ENCODE results near the gene CCDC191.

The CCDC191 gene

GRCh38 chr3:114081037-114081436 lies 24.7 kb upstream of the CCDC191 start:
- Histone ChIP-seq H3K9me3 (ENCODE audit: insufficient read depth, low read length) (no peaks in the 10 kb centered on the region), H3K27ac (ENCODE audit: low read depth, low read length) (no peak overlapping the region), H3K36me3 (ENCODE audit: low read length) (peaks cover 55% of the 10 kb centered on the region), H3K4me3 (ENCODE audit: insufficient read depth, low read length, poor library complexity, severe bottlenecking) (no peak overlapping the region), H3K4me2 (ENCODE audit: low read depth, low read length, poor library complexity, severe bottlenecking) (no peak overlapping the region), H2AFZ (ENCODE audit: low read depth, low read length, severe bottlenecking) (no peak overlapping the region), H3K79me2 (ENCODE audit: insufficient read depth, low read length) (no peaks in the 10 kb centered on the region), H3F3A (ENCODE audit: insufficient read depth) (no peaks in the 10 kb centered on the region), H3K27me3 (ENCODE audit: low read length) (no peaks in the 10 kb centered on the region), H3K9me2 (replicated peaks; ENCODE audit: insufficient read depth, low read length) (no peaks in the 10 kb centered on the region), H4K20me1 (ENCODE audit: low read depth, low read length) (no peaks in the 10 kb centered on the region), H3K9ac (ENCODE audit: low read length) (no peak overlapping the region)
- TF ChIP-seq CTCF (IDR thresholded peaks at IDR 0.05; ENCODE audit: insufficient read depth, low read length, poor library complexity, severe bottlenecking) = no peak
- no peak for TF ChIP-seq EZH2phosphoT487 (conservative IDR thresholded peaks at IDR 0.05; ENCODE audit: low read length)

GRCh38 chr3:114080201-114080600 lies 23.9 kb upstream of the CCDC191 start:
- peaks cover 48% of the 10 kb centered on the region for H3K36me3 ChIP-seq (ENCODE audit: low read length)
- H3K9ac ChIP-seq (ENCODE audit: low read length) = no peak overlapping the region

GRCh38 chr3:114079761-114080160 lies 23.4 kb upstream of the CCDC191 start:
- no peaks in the 10 kb centered on the region for H3F3A ChIP-seq (ENCODE audit: insufficient read depth)
- H3K9ac ChIP-seq (ENCODE audit: low read length) = no peak overlapping the region
- H3K79me2 ChIP-seq (ENCODE audit: insufficient read depth, low read length) = no peaks in the 10 kb centered on the region
- TF ChIP-seq EZH2phosphoT487 (conservative IDR thresholded peaks at IDR 0.05; ENCODE audit: low read length) = no peak
- TF ChIP-seq CTCF (IDR thresholded peaks at IDR 0.05; ENCODE audit: insufficient read depth, low read length, poor library complexity, severe bottlenecking) = no peak
- no peak overlapping the region for H2AFZ ChIP-seq (ENCODE audit: low read depth, low read length, severe bottlenecking)
- peaks cover 48% of the 10 kb centered on the region for H3K36me3 ChIP-seq (ENCODE audit: low read length)
- no peaks in the 10 kb centered on the region for H3K9me3 ChIP-seq (ENCODE audit: insufficient read depth, low read length)
- H3K4me2 ChIP-seq (ENCODE audit: low read depth, low read length, poor library complexity, severe bottlenecking) = no peak overlapping the region
- no peaks in the 10 kb centered on the region for H3K27me3 ChIP-seq (ENCODE audit: low read length)
- no peaks in the 10 kb centered on the region for H4K20me1 ChIP-seq (ENCODE audit: low read depth, low read length)
- H3K4me3 ChIP-seq (ENCODE audit: insufficient read depth, low read length, poor library complexity, severe bottlenecking) = no peak overlapping the region
- no peak overlapping the region for H3K27ac ChIP-seq (ENCODE audit: low read depth, low read length)
- H3K9me2 ChIP-seq (replicated peaks; ENCODE audit: insufficient read depth, low read length) = no peaks in the 10 kb centered on the region

More at GRCh38 chr3:114080201-114080600, 23.9 kb upstream of the CCDC191 start:
- Histone ChIP-seq H3K27ac (ENCODE audit: low read depth, low read length) (no peak overlapping the region), H3F3A (ENCODE audit: insufficient read depth) (no peaks in the 10 kb centered on the region), H4K20me1 (ENCODE audit: low read depth, low read length) (no peaks in the 10 kb centered on the region), H3K79me2 (ENCODE audit: insufficient read depth, low read length) (no peaks in the 10 kb centered on the region), H2AFZ (ENCODE audit: low read depth, low read length, severe bottlenecking) (no peak overlapping the region), H3K4me3 (ENCODE audit: insufficient read depth, low read length, poor library complexity, severe bottlenecking) (no peak overlapping the region), H3K4me2 (ENCODE audit: low read depth, low read length, poor library complexity, severe bottlenecking) (no peak overlapping the region), H3K9me2 (replicated peaks; ENCODE audit: insufficient read depth, low read length) (no peaks in the 10 kb centered on the region), H3K27me3 (ENCODE audit: low read length) (no peaks in the 10 kb centered on the region), H3K9me3 (ENCODE audit: insufficient read depth, low read length) (no peaks in the 10 kb centered on the region)
- TF ChIP-seq EZH2phosphoT487 (conservative IDR thresholded peaks at IDR 0.05; ENCODE audit: low read length) (no peak), CTCF (IDR thresholded peaks at IDR 0.05; ENCODE audit: insufficient read depth, low read length, poor library complexity, severe bottlenecking) (no peak)
